PC-9 (cell line): ENCODE results near the gene HEG1. TPM values are rescaled to one million over a fixed set of nuclear protein-coding genes. Genes with fewer than 3 reads are reported as not detected.

ENCODE experiments used
- BruUV-seq: library from RNA; stranded (reverse); fragments of 400-500 nt; replicated peaks from 2 replicates; lab custom pipeline; 2021; lab: Mats Ljungman, UMichigan
- CTCF ChIA-PET: fragments of 300-600 bp; sonication (Branson Sonifier 250); formaldehyde crosslinking; loops from one replicate; lab custom pipeline; 2022; ENCODE audit warnings: antibody characterized with exemption; lab: Charles Lee
- POLR2A ChIA-PET: fragments of 300-600 bp; sonication (Branson Sonifier 250); formaldehyde crosslinking; loops from one replicate; lab custom pipeline; 2022; ENCODE audit warnings: antibody characterized with exemption; ENCODE audit not compliant: unreplicated experiment; lab: Charles Lee
- DNase-seq, 2 experiments: peaks; one replicate each; pipeline versions ENCODE4 v3.0.0 to v3.0.0-alpha.2; 2015 to 2022; ENCODE audit warnings: mixed read lengths in 1 of 2
- H2AFZ ChIP-seq: fragments of 200-600 bp; sonication (generic); 2 replicates; pipeline ENCODE4 v1.8.1; 2017; ENCODE audit warnings: antibody characterized with exemption
- H3F3A ChIP-seq: fragments of 200-600 bp; sonication (generic); 2 replicates; pipeline ENCODE4 v1.8.1; 2017; ENCODE audit warnings: antibody characterized with exemption, mild to moderate bottlenecking, low read depth; ENCODE audit not compliant: insufficient read depth
- H3K27ac ChIP-seq: fragments of 200-600 bp; sonication (generic); 2 replicates; pipeline ENCODE4 v1.6.1; 2016; ENCODE audit warnings: mixed run types
- H3K27me3 ChIP-seq: fragments of 200-600 bp; sonication (generic); 2 replicates; pipeline ENCODE4 v1.6.1; 2016; ENCODE audit warnings: low read depth, mixed run types; ENCODE audit not compliant: insufficient read depth
- H3K36me3 ChIP-seq: fragments of 200-600 bp; sonication (generic); 2 replicates; pipeline ENCODE4 v1.6.1; 2016; ENCODE audit warnings: low read depth, mixed run types
- H3K4me1 ChIP-seq: fragments of 200-600 bp; sonication (generic); replicated peaks from 2 replicates; pipeline ENCODE4 v1.6.1; 2016; ENCODE audit warnings: mixed run types; ENCODE audit not compliant: insufficient read depth
- H3K4me2 ChIP-seq: fragments of 200-600 bp; sonication (generic); 2 replicates; pipeline ENCODE4 v1.6.1; 2017; ENCODE audit warnings: mixed run types
- H3K4me3 ChIP-seq: fragments of 200-600 bp; sonication (generic); 2 replicates; pipeline ENCODE4 v1.6.1; 2016; ENCODE audit warnings: mixed run types
- H3K79me2 ChIP-seq: fragments of 200-600 bp; sonication (generic); 2 replicates; pipeline ENCODE4 v1.6.1; 2017; ENCODE audit warnings: low read depth, mixed run types
- H3K9me2 ChIP-seq: fragments of 200-600 bp; sonication (generic); 2 replicates; pipeline ENCODE4 v1.8.1; 2017; ENCODE audit warnings: mild to moderate bottlenecking; ENCODE audit not compliant: insufficient read depth
- H3K9me3 ChIP-seq: fragments of 200-600 bp; sonication (generic); 2 replicates; pipeline ENCODE4 v1.8.1; 2016; ENCODE audit warnings: low read depth; ENCODE audit not compliant: insufficient read depth
- H4K20me1 ChIP-seq: fragments of 200-600 bp; sonication (generic); 2 replicates; pipeline ENCODE4 v1.8.1; 2017; ENCODE audit not compliant: insufficient read depth
- CTCF ChIP-seq: fragments of 200-600 bp; sonication (generic); conservative IDR thresholded peaks from 2 replicates; pipeline ENCODE4 v1.6.1; 2017; ENCODE audit warnings: mixed run types, antibody characterized with exemption, mild to moderate bottlenecking, moderate library complexity
- EZH2 ChIP-seq: fragments of 200-600 bp; sonication (generic); IDR thresholded peaks from 2 replicates; pipeline ENCODE4 v1.8.0; 2017; ENCODE audit warnings: antibody characterized with exemption, low read depth
- intact Hi-C: fragments of 100-400 bp; cut with micrococcal nuclease; formaldehyde crosslinking; loops from one replicate; pipeline ENCODE4 v1.10.0; 2022; ENCODE audit not compliant: unreplicated experiment
- total RNA-seq: library from RNA; stranded (reverse); gene quantifications from 2 replicates; pipeline ENCODE4 v1.2.3, GENCODE V29; 2021

The HEG1 gene
- total RNA-seq, 1 experiment from 2014 or later = 33.5 TPM

GRCh38 chr3:125031544-125031943, 24.3 kb downstream of the HEG1 start:
- intact Hi-C loops = no loop called here

GRCh38 chr3:125028657-125029056, 27.1 kb downstream of the HEG1 start:
- Histone ChIP-seq H3K4me3 (no peak overlapping the region), H3K27me3 (no peaks in the 10 kb centered on the region), H3F3A (no peaks in the 10 kb centered on the region), H3K4me1 (no peaks in the 10 kb centered on the region), H3K79me2 (no peaks in the 10 kb centered on the region), H3K4me2 (no peak overlapping the region), H3K9me3 (no peaks in the 10 kb centered on the region), H4K20me1 (no peaks in the 10 kb centered on the region), H2AFZ (no peak overlapping the region), H3K9me2 (no peaks in the 10 kb centered on the region), H3K36me3 (no peaks in the 10 kb centered on the region), H3K27ac (no peak overlapping the region)
- intact Hi-C loops = no loop called here
- TF ChIP-seq EZH2 = no peak
- TF ChIP-seq CTCF = no peak
- CTCF ChIA-PET = no interaction called here
- no peak for DNase-seq
- BruUV-seq = no TSS peak
- POLR2A ChIA-PET = no interaction called here

More at GRCh38 chr3:125031544-125031943, 24.3 kb downstream of the HEG1 start:
- POLR2A ChIA-PET = no interaction called here
- Histone ChIP-seq H3K9me3 (peaks cover 4% of the 10 kb centered on the region; the same call in 1 of the 2 replicates), H2AFZ (no peak overlapping the region), H3K9me2 (no peaks in the 10 kb centered on the region), H3K27me3 (no peaks in the 10 kb centered on the region), H3K27ac (no peak overlapping the region), H3K36me3 (no peaks in the 10 kb centered on the region), H3K79me2 (no peaks in the 10 kb centered on the region), H3K4me1 (no peaks in the 10 kb centered on the region), H3F3A (no peaks in the 10 kb centered on the region), H3K4me3 (no peak overlapping the region), H3K4me2 (no peak overlapping the region), H4K20me1 (no peaks in the 10 kb centered on the region)
- TF ChIP-seq EZH2 (no peak), CTCF (no peak)
- no peak for DNase-seq
- CTCF ChIA-PET = no interaction called here
- no TSS peak for BruUV-seq

DNA sequence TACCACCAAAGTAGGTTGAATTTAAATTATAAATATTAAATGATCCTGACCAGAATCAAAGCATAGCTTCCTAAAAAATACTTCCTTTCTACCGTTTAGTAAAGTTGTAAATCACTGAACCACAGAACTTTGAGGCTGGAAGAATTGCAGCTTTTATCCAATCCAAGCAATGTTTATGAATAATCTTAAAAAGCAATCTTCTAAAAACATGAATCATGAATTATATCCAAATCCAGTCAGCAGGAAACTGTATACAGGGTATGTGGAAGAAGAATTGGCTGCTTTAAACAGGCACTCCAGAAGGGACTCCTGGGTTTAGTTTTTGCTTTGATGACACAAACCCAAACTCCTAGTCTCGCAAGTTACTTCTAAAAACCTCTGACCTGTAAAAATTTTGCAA, 30.2 kb downstream of the HEG1 start:
- Histone ChIP-seq H3K4me2 (no peak overlapping the region), H3F3A (no peaks in the 10 kb centered on the region), H3K27ac (no peak overlapping the region), H3K27me3 (no peaks in the 10 kb centered on the region), H2AFZ (no peak overlapping the region), H3K36me3 (no peaks in the 10 kb centered on the region), H3K9me3 (no peaks in the 10 kb centered on the region), H3K79me2 (no peaks in the 10 kb centered on the region), H3K4me1 (no peaks in the 10 kb centered on the region), H4K20me1 (no peaks in the 10 kb centered on the region), H3K4me3 (no peak overlapping the region), H3K9me2 (no peaks in the 10 kb centered on the region)
- TF ChIP-seq CTCF = no peak
- no peak for TF ChIP-seq EZH2
- ChIA-PET CTCF (no interaction called here), POLR2A (no interaction called here)
- DNase-seq = no peak
- no TSS peak for BruUV-seq
- intact Hi-C loops = no loop called here
